ENCODE measurements around the gene EEFSEC. TPM values are rescaled to one million over a fixed set of nuclear protein-coding genes. Genes with fewer than 3 reads are reported as not detected.
"Not testable (repeated sequence)": the region's sequence is repeated elsewhere in the genome, so short reads cannot be mapped to it uniquely, and the experiment has no call there.

Gene EEFSEC
- total and polyA plus RNA-seq, 8 donors = 11.5 to 23.0 (median 19.9) TPM

DNA sequence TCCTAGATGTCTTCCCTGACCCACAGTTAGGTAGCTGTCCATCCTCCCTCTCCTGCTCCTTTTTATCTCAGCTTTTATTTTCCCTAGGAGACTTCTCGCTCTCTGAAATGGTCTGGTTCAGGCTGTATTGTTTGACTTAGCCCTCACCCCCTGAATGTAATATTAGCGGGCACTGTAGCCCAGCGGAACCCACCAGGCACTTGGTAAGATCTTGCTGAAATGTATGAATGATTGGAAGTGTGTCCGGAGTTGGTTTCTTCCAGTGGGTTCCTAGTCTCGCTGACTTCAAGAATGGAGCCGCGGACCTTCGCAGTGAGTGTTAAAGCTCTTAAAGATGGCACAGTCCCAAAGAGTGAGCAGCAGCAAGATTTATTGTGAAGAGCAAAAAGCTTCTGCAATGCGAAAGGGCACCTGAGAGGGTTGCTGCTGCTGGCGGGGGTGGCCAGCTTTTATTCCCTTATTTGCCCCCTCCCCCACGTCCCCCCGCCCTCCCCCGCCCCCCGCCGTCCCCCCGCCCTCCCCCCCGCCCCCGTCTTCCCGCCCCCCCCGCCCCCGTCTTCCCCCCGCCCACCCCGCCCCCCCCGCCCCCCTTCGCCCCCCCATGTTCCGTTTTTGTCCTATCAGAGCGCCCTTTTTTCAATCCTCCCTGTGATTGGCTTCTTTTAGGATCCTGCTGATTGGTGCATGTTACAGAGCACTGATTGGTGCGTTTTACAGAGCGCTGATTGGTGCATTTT is 694 bp upstream of the EEFSEC start:
- TF ChIP-seq, protein P1, sequence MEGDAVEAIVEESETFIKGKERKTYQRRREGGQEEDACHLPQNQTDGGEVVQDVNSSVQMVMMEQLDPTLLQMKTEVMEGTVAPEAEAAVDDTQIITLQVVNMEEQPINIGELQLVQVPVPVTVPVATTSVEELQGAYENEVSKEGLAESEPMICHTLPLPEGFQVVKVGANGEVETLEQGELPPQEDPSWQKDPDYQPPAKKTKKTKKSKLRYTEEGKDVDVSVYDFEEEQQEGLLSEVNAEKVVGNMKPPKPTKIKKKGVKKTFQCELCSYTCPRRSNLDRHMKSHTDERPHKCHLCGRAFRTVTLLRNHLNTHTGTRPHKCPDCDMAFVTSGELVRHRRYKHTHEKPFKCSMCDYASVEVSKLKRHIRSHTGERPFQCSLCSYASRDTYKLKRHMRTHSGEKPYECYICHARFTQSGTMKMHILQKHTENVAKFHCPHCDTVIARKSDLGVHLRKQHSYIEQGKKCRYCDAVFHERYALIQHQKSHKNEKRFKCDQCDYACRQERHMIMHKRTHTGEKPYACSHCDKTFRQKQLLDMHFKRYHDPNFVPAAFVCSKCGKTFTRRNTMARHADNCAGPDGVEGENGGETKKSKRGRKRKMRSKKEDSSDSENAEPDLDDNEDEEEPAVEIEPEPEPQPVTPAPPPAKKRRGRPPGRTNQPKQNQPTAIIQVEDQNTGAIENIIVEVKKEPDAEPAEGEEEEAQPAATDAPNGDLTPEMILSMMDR (IDR thresholded peaks at IDR 0.05) = no peak
- peaks cover 0 to 4% of the 10 kb centered on the region in 2 donors for H3K36me3 ChIP-seq
- H3K4me1 ChIP-seq = peaks cover 6 to 22% of the 10 kb centered on the region in 2 donors
- no peaks in the 10 kb centered on the region for H3K9me3 ChIP-seq
- H3K27me3 ChIP-seq = no peaks in the 10 kb centered on the region
- intact Hi-C loops (cut with DNase I) = no loop called here
- H3K4me3 ChIP-seq = peak overlapping the region; percentile 77 to 97
- DNase-seq (no peak), ATAC-seq (no peak)
- H3K27ac ChIP-seq = peak overlapping the region in 1 of 2 donors; percentile 90

DNA sequence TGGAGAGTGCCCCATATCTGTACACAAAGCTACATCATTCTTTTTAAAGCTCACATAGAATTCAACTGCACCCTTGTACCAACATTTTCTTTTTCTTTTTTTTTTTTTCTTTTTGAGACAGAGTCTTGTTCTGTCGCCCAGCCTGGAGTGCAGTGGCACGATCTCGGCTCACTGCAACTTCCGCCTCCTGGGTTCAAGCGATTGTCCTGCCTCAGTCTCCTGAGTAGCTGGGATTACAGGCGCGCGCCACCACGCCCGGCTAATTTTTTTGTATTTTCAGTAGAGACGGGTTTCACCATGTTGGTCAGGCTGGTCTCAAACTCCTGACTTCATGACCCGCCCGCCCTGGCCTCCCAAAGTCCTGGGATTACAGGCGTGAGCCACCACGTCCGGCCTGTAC is 1.1 kb downstream of the EEFSEC start:
- Histone ChIP-seq H3K4me1 (peaks cover 6 to 22% of the 10 kb centered on the region in 2 donors), H3K4me3 (peak overlapping the region; percentile 77 to 97), H3K27ac (peak overlapping the region in 1 of 2 donors; percentile 90), H3K36me3 (peaks cover 0 to 13% of the 10 kb centered on the region in 2 donors)
- H3K9me3 ChIP-seq; ATAC-seq; intact Hi-C loops (cut with DNase I); DNase-seq; H3K27me3 ChIP-seq: not testable (repeated sequence)

DNA sequence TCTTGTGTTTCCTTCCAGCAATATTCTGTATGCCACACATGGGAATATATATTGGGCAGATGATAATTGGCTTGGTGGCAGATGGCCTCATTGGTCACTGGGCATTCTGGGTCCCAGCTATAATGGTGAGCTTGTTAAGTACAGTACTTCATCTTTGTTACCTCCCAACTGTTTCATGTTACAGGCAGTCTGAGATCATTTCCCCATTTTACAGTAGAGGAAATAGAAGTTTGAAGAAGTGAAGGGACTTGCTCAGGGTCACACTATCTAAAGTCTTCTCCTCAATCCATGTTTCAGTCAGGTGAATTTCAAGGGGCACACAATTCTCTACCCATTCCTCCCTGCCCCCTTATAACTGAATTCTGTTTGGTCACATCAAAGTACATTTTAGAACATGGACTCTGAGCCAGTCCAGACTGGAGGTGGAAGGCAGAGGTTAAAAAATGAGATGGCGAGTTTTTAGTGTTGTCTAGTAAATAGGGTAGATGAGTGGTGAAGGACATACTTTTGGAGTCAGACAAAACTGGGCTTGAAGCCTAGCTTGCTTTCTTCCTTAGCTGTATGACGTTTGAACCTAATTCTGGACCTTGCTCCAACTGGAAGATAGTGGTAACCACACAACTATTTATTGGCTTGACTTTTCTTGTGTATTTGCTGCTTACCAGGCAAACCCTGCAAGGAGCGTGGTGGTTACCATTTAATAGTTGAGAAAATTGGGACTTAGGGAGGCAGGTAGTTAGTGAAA is 2.5 kb downstream of the EEFSEC start:
- DNase-seq (no peak), ATAC-seq (no peak)
- Histone ChIP-seq H3K4me3 (no peak overlapping the region), H3K27me3 (no peaks in the 10 kb centered on the region), H3K9me3 (no peaks in the 10 kb centered on the region), H3K4me1 (peaks cover 6 to 22% of the 10 kb centered on the region in 2 donors), H3K27ac (no peak overlapping the region), H3K36me3 (peaks cover 0 to 13% of the 10 kb centered on the region in 2 donors)
- intact Hi-C loops (cut with DNase I) = no loop called here
- TF ChIP-seq, protein P1 (IDR thresholded peaks at IDR 0.05) = no peak

DNA sequence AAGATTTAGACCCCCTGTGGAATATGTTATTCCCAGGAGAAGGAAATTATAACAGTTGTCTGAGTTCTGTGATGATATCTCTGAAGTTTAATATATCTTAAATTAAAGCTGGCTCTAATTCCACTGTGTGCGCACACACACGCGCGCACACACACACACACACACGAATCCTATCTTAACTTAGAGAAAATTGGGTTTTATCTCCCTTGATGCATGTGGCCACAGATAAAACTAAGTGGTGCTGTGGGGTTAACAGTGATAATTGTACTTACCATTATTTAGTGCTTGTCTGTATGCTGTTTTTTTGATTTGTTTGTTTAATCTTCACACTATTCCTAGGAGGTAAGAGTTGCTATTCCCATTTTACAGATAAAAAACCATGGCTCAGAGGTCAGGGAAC is 7.4 kb downstream of the EEFSEC start:
- intact Hi-C loops (cut with DNase I) = loop anchor here in 1 of 2 donors (10.0 kb wide), 1 partner anchor 454 kb away; no protein-coding TSS in a partner anchor
- TF ChIP-seq, protein P1 (IDR thresholded peaks at IDR 0.05) = no peak

DNA sequence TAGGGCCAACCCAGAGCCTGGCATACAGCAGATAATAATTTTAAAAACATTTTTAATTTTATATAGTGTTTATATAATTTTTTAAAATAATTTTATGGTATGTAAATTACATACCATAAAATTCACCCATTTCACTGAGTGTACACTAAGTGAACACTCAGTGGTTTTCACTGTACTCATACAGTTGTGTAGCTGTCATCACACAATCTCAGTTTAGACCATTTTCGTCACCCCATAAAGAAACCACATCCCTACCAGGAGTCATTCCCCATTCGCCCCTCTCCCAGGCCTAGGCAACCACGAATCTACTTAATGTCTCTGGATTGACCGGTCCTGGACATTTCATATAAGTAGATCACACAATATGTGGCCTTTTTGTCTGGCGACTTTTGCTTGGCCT is 10.2 kb downstream of the EEFSEC start:
- intact Hi-C loops (cut with DNase I) = loop anchor here in 1 of 2 donors (10.0 kb wide), 1 partner anchor 451 kb away; no protein-coding TSS in a partner anchor
- ATAC-seq = no peak

More for the DNA sequence above, 7.4 kb downstream of the EEFSEC start:
- Histone ChIP-seq H3K4me3 (no peak overlapping the region), H3K36me3 (peaks cover 0 to 13% of the 10 kb centered on the region in 2 donors), H3K9me3 (no peaks in the 10 kb centered on the region), H3K27me3 (no peaks in the 10 kb centered on the region), H3K4me1 (peaks cover 0 to 4% of the 10 kb centered on the region in 2 donors), H3K27ac (no peak overlapping the region)
- ATAC-seq (no peak), DNase-seq (no peak)

More for the DNA sequence above, 10.2 kb downstream of the EEFSEC start:
- Histone ChIP-seq H3K9me3 (no peaks in the 10 kb centered on the region), H3K27me3 (no peaks in the 10 kb centered on the region), H3K27ac (no peak overlapping the region), H3K36me3 (peaks cover 0 to 7% of the 10 kb centered on the region in 2 donors), H3K4me3 (no peak overlapping the region), H3K4me1 (peaks cover 0 to 8% of the 10 kb centered on the region in 2 donors)
- TF ChIP-seq, protein P1 (IDR thresholded peaks at IDR 0.05) = no peak
- DNase-seq = no peak
